GM12878 (cell line): ENCODE data around the gene PDSS1. TPM values are rescaled to one million over a fixed set of nuclear protein-coding genes. Genes with fewer than 3 reads are reported as not detected.

Experiments used
- ATAC-seq: fragments of 200-7000 bp; cut with Tn5 transposase; 3 replicates; pipeline ENCODE4 v1.9.1; 2020; ENCODE audit warnings: mild to moderate bottlenecking, moderate library complexity
- BruUV-seq: library from RNA; stranded (reverse); fragments of 400-500 nt; replicated peaks from 2 replicates; lab custom pipeline; 2021; lab: Mats Ljungman, UMichigan
- CTCF ChIA-PET: fragments of 300-600 bp; sonication (Branson Sonifier 250); formaldehyde crosslinking; extraction: SDS; loops from one replicate; lab custom pipeline; 2021; ENCODE audit warnings: inconsistent platforms; lab: Yijun Ruan, JAX
- POLR2A ChIA-PET: fragments of 350-600 bp; formaldehyde crosslinking; extraction: SDS; loops from one replicate; lab custom pipeline; 2021; ENCODE audit warnings: inconsistent platforms; lab: Charles Lee
- RAD21 ChIA-PET: fragments of 300-600 bp; sonication (Branson Sonifier 250); formaldehyde crosslinking; loops from one replicate; lab custom pipeline; 2023; ENCODE audit warnings: antibody characterized with exemption; ENCODE audit not compliant: unreplicated experiment; lab: Charles Lee
- SMC1A ChIA-PET: fragments of 300-600 bp; sonication (Branson Sonifier 250); formaldehyde crosslinking; loops from one replicate; lab custom pipeline; 2023; ENCODE audit not compliant: unreplicated experiment, uncharacterized antibody; lab: Charles Lee
- DNase-seq: peaks from one replicate; pipeline ENCODE4 v3.0.0-alpha.2; 2011; ENCODE audit warnings: low read depth, low spot score
- FAIRE-seq: peaks from 3 replicates; lab custom pipeline; 2011; peaks lifted over from hg19 to GRCh38; lab: Jason Lieb, UNC
- H2AFZ ChIP-seq: 2 replicates; pipeline ENCODE4 v1.6.0; 2011; ENCODE audit warnings: low read depth, low read length, control low read depth; ENCODE audit not compliant: control insufficient read depth
- H3K27ac ChIP-seq: 2 replicates; pipeline ENCODE4 v1.5.1; 2011; ENCODE audit warnings: control low read depth; ENCODE audit not compliant: control insufficient read depth, insufficient read depth
- H3K27me3 ChIP-seq, 2 experiments: replicated peaks in 1 of 2; 2 replicates each; pipeline versions ENCODE4 v1.6.0 to v1.6.1; 2011; ENCODE audit warnings: low read length in 1 of 2; ENCODE audit not compliant: control insufficient read depth in 2 of 2, insufficient read depth in 2 of 2
- H3K36me3 ChIP-seq, 2 experiments: 2 replicates each; pipeline ENCODE4 v1.5.1; 2011; ENCODE audit warnings: low read length in 1 of 2; ENCODE audit not compliant: control insufficient read depth in 2 of 2, insufficient read depth in 2 of 2
- H3K4me1 ChIP-seq: 2 replicates; pipeline ENCODE4 v1.6.1; 2011; ENCODE audit warnings: mild to moderate bottlenecking, low read length, moderate library complexity, mixed read lengths; ENCODE audit not compliant: control insufficient read depth, insufficient read depth
- H3K4me2 ChIP-seq: 2 replicates; pipeline ENCODE4 v1.6.0; 2011; ENCODE audit warnings: control low read depth; ENCODE audit not compliant: control insufficient read depth, insufficient read depth
- H3K4me3 ChIP-seq: fragments of 200-600 bp; sonication (generic); 2 replicates; pipeline ENCODE4 v1.5.1; 2016
- H3K79me2 ChIP-seq: 2 replicates; pipeline ENCODE4 v1.6.0; 2011; ENCODE audit warnings: low read length; ENCODE audit not compliant: control insufficient read depth, insufficient read depth
- H3K9ac ChIP-seq: 2 replicates; pipeline ENCODE4 v1.8.0; 2011; ENCODE audit warnings: low read length, control low read depth, mixed read lengths; ENCODE audit not compliant: control insufficient read depth, insufficient read depth
- H3K9me3 ChIP-seq: replicated peaks from 3 replicates; pipeline ENCODE4 v1.5.1; 2011; ENCODE audit warnings: mild to moderate bottlenecking, low read length; ENCODE audit not compliant: control insufficient read depth, insufficient read depth
- H4K20me1 ChIP-seq: 2 replicates; pipeline ENCODE4 v1.6.0; 2011; ENCODE audit not compliant: control insufficient read depth, insufficient read depth
- ATF2 ChIP-seq: IDR thresholded peaks from 2 replicates; pipeline ENCODE4 v1.6.1; 2012; ENCODE audit warnings: low read length, inconsistent platforms
- BACH1 ChIP-seq: fragments of 450-650 bp; IDR thresholded peaks from 2 replicates; pipeline ENCODE4 v1.6.1; 2017; ENCODE audit warnings: mild to moderate bottlenecking, borderline replicate concordance
- BCL3 ChIP-seq: IDR thresholded peaks from 2 replicates; pipeline ENCODE4 v1.6.1; 2011; ENCODE audit warnings: borderline replicate concordance, low read depth, mild to moderate bottlenecking, moderate library complexity, low read length; ENCODE audit not compliant: insufficient read depth, poor library complexity, severe bottlenecking
- CBFB ChIP-seq: IDR thresholded peaks from 2 replicates; pipeline ENCODE4 v1.6.1; 2016; ENCODE audit warnings: antibody characterized with exemption, low read depth
- CBX3 ChIP-seq: fragments of 200-600 bp; sonication (generic); IDR thresholded peaks from 2 replicates; pipeline ENCODE4 v1.6.1; 2016; ENCODE audit warnings: low read depth, borderline replicate concordance
- CBX5 ChIP-seq: sonication (generic); IDR thresholded peaks from 2 replicates; pipeline ENCODE4 v1.6.1; 2016; ENCODE audit warnings: low read depth, moderate library complexity, mild to moderate bottlenecking, inconsistent platforms
- EED ChIP-seq: sonication (generic); IDR thresholded peaks from 2 replicates; pipeline ENCODE4 v1.6.1; 2016; ENCODE audit warnings: antibody characterized with exemption, low read depth
- NRF1 ChIP-seq: conservative IDR thresholded peaks from 2 replicates; pipeline ENCODE4 v1.6.1; 2011; ENCODE audit warnings: mild to moderate bottlenecking, low read depth, low read length, improper control_type of control experiment
- SMAD5 ChIP-seq: IDR thresholded peaks from 2 replicates; pipeline ENCODE4 v1.6.1; 2016; ENCODE audit warnings: antibody characterized with exemption, low read depth
- STAT1 ChIP-seq: fragments of 450-650 bp; conservative IDR thresholded peaks from 2 replicates; pipeline ENCODE4 v1.6.1; 2014; ENCODE audit warnings: antibody characterized with exemption, mild to moderate bottlenecking
- ZNF592 ChIP-seq: fragments of 450-650 bp; IDR thresholded peaks from 2 replicates; pipeline ENCODE4 v1.6.1; 2017; ENCODE audit warnings: mild to moderate bottlenecking, moderate library complexity
- ZSCAN29 ChIP-seq: fragments of 450-650 bp; IDR thresholded peaks from 2 replicates; pipeline ENCODE4 v1.6.1; 2017; ENCODE audit warnings: mild to moderate bottlenecking, moderate library complexity
- WGBS: methylation state at CpG from one replicate; pipeline ENCODE4 v1.1.6; 2016; ENCODE audit warnings: low lambda C conversion rate; ENCODE audit not compliant: insufficient replicate concordance, insufficient coverage; ENCODE audit errors: missing lambda C conversion rate; 5-methylcytosine and 5-hydroxymethylcytosine counted together
- in situ Hi-C: fragments of 300-500 bp; cut with MboI; formaldehyde crosslinking; loops from 9 replicates; pipeline ENCODE4 v1.14.3; 2018; ENCODE audit warnings: mixed read lengths
- intact Hi-C: fragments of 100-400 bp; cut with micrococcal nuclease; formaldehyde crosslinking; loops from one replicate; pipeline ENCODE4 v1.14.2; 2022; ENCODE audit not compliant: unreplicated experiment
- polyA plus RNA-seq, 11 experiments: library from polyadenylated mRNA; depleted of rRNA in 4 of 11; unstranded in 6 of 11; stranded (reverse) in 5 of 11; fragments of >200 nt; fragmentation: Nextera tagmentation in 4 of 11; fragmentation: Illumina TruSeq in 1 of 11; extraction: Ambion mirVana in 4 of 11; extraction: Trizol in 1 of 11; gene quantifications; 1 replicate in 1 of 11; 2 replicates in 10 of 11; pipeline versions ENCODE4 v1.2.1 to v1.2.3, GENCODE V29; 2011 to 2016; ENCODE audit warnings: inconsistent platforms in 2 of 11, missing spikeins in 2 of 11, low read depth in 1 of 11
- total RNA-seq, 4 experiments: library from RNA; depleted of rRNA in 3 of 4; stranded (reverse); fragments of >200 nt in 3 of 4; fragmentation: Illumina TruSeq in 1 of 4; extraction: Trizol in 1 of 4; gene quantifications; 2 replicates each; pipeline versions ENCODE4 v1.2.1 to v1.2.3, GENCODE V29; 2013 to 2021

PDSS1 gene
- total and polyA plus RNA-seq, 10 of the 15 experiments (the other 5 are each of a cell fraction or from before 2014, with no cell fraction given): 12.2 to 48.2 (median 35.9) TPM

GRCh38 chr10:26653004-26653403 is 44.5 kb upstream of the PDSS1 start:
- no peak for TF ChIP-seq CBFB
- no peak for TF ChIP-seq BCL3
- TF ChIP-seq, all 136 proteins: peak for 0
- intact Hi-C loops (no loop called here), in situ Hi-C loops (no loop called here)
- Histone ChIP-seq H3K9me3 (no peaks in the 10 kb centered on the region), H3K9ac (no peak overlapping the region), H3K79me2 (no peaks in the 10 kb centered on the region), H3K27ac (no peak overlapping the region), H3K4me1 (no peaks in the 10 kb centered on the region), H3K36me3 (no peaks in the 10 kb centered on the region), H2AFZ (no peak overlapping the region), H3K4me3 (no peak overlapping the region), H4K20me1 (no peaks in the 10 kb centered on the region), H3K4me2 (no peak overlapping the region), H3K27me3 (no peaks in the 10 kb centered on the region)
- ChIA-PET SMC1A (no interaction called here), RAD21 (no interaction called here), CTCF (no interaction called here), POLR2A (no interaction called here)
- WGBS: 81% methylated on average over 8 of the region's 18 CpGs
- no peak for FAIRE-seq
- no TSS peak for BruUV-seq
- no peak for DNase-seq
- no peak for ATAC-seq

- Histone ChIP-seq H3K79me2 (no peaks in the 10 kb centered on the region), H3K27me3 (no peaks in the 10 kb centered on the region), H2AFZ (no peak overlapping the region), H3K9ac (no peak overlapping the region), H3K4me1 (no peaks in the 10 kb centered on the region), H3K4me3 (no peak overlapping the region), H3K4me2 (no peak overlapping the region), H3K9me3 (no peaks in the 10 kb centered on the region), H4K20me1 (no peaks in the 10 kb centered on the region), H3K27ac (no peak overlapping the region), H3K36me3 (no peaks in the 10 kb centered on the region)
- in situ Hi-C loops: no loop called here
- DNase-seq (no peak), ATAC-seq (no peak), FAIRE-seq (no peak)
- ChIA-PET POLR2A (no interaction called here), CTCF (no interaction called here), SMC1A (no interaction called here), RAD21 (no interaction called here)
- BruUV-seq: no TSS peak
- 95% methylated on average over 1 of the region's 1 CpG for WGBS
- intact Hi-C loops: no loop called here
- TF ChIP-seq CBX3: no peak
- no peak for TF ChIP-seq NRF1
- no peak for TF ChIP-seq BACH1
- no peak for TF ChIP-seq EED
- TF ChIP-seq SMAD5: no peak
- TF ChIP-seq ZSCAN29: no peak
- no peak for TF ChIP-seq ZNF592
- TF ChIP-seq ATF2: no peak
- no peak for TF ChIP-seq STAT1
- TF ChIP-seq CBX5: no peak
Measured at GRCh38 chr10:26655746-26656145, 41.8 kb upstream of the PDSS1 start.
